MM.1S (cell line): ENCODE measurements around the gene XRCC5.

Experiments
- DNase-seq: peaks from one replicate; pipeline ENCODE4 v3.0.0-alpha.2; 2015
- H2AFZ ChIP-seq: fragments of 300-600 bp; sonication (generic); 2 replicates; pipeline ENCODE4 v1.6.0; 2016; ENCODE audit warnings: antibody characterized with exemption, low read length
- H3F3A ChIP-seq: fragments of 300-600 bp; sonication (generic); 2 replicates; pipeline ENCODE4 v1.6.1; 2016; ENCODE audit warnings: mild to moderate bottlenecking, antibody characterized with exemption, low read length, moderate library complexity, mixed read lengths; ENCODE audit not compliant: insufficient read depth
- H3K27ac ChIP-seq: fragments of 300-600 bp; sonication (generic); 2 replicates; pipeline ENCODE4 v1.5.1; 2016; ENCODE audit warnings: mild to moderate bottlenecking, low read length
- H3K27me3 ChIP-seq: fragments of 300-600 bp; sonication (generic); replicated peaks from 2 replicates; pipeline ENCODE4 v1.6.0; 2016; ENCODE audit warnings: low read length; ENCODE audit not compliant: insufficient read depth
- H3K36me3 ChIP-seq: fragments of 300-600 bp; sonication (generic); replicated peaks from 2 replicates; pipeline ENCODE4 v1.6.1; 2016; ENCODE audit warnings: mild to moderate bottlenecking, low read length, mixed read lengths; ENCODE audit not compliant: insufficient read depth
- H3K4me1 ChIP-seq: fragments of 300-600 bp; sonication (generic); 2 replicates; pipeline ENCODE4 v1.6.1; 2016; ENCODE audit warnings: low read length, mixed read lengths
- H3K4me2 ChIP-seq: fragments of 300-600 bp; sonication (generic); 2 replicates; pipeline ENCODE4 v1.6.0; 2016; ENCODE audit warnings: low read depth, low read length
- H3K4me3 ChIP-seq: fragments of 300-600 bp; sonication (generic); 2 replicates; pipeline ENCODE4 v1.5.1; 2016; ENCODE audit warnings: low read length, mixed read lengths
- H3K79me2 ChIP-seq: fragments of 300-600 bp; sonication (generic); 2 replicates; pipeline ENCODE4 v1.6.1; 2016; ENCODE audit warnings: mixed run types, low read length, mixed read lengths
- H3K9ac ChIP-seq: fragments of 300-600 bp; sonication (generic); 2 replicates; pipeline ENCODE4 v1.6.1; 2016; ENCODE audit warnings: low read length, mixed read lengths
- H3K9me2 ChIP-seq: fragments of 300-600 bp; sonication (generic); replicated peaks from 2 replicates; pipeline ENCODE4 v1.6.1; 2016; ENCODE audit warnings: mild to moderate bottlenecking, low read length, mixed read lengths; ENCODE audit not compliant: insufficient read depth
- H3K9me3 ChIP-seq: fragments of 300-600 bp; sonication (generic); replicated peaks from 2 replicates; pipeline ENCODE4 v1.6.1; 2016; ENCODE audit warnings: mild to moderate bottlenecking, low read length, mixed read lengths; ENCODE audit not compliant: insufficient read depth
- H4K20me1 ChIP-seq: fragments of 300-600 bp; sonication (generic); 2 replicates; pipeline ENCODE4 v1.6.1; 2016; ENCODE audit warnings: mild to moderate bottlenecking, low read length, moderate library complexity, mixed read lengths; ENCODE audit not compliant: insufficient read depth
- EZH2 ChIP-seq: fragments of 300-600 bp; sonication (generic); optimal IDR thresholded peaks from 2 replicates; pipeline ENCODE3; 2017; ENCODE audit warnings: low read depth, mild to moderate bottlenecking, antibody characterized with exemption, low read length, mixed read lengths
- EZH2phosphoT487 ChIP-seq: fragments of 300-600 bp; sonication (generic); IDR thresholded peaks from 2 replicates; pipeline ENCODE4 v1.6.1; 2018; ENCODE audit warnings: antibody characterized with exemption, low read length
- TF ChIP-seq, protein P1 (sequence below): fragments of 300-600 bp; sonication (generic); IDR thresholded peaks from 2 replicates; pipeline ENCODE4 v1.5.1; 2016; ENCODE audit warnings: antibody characterized with exemption, low read length, mixed read lengths

XRCC5 gene

DNA sequence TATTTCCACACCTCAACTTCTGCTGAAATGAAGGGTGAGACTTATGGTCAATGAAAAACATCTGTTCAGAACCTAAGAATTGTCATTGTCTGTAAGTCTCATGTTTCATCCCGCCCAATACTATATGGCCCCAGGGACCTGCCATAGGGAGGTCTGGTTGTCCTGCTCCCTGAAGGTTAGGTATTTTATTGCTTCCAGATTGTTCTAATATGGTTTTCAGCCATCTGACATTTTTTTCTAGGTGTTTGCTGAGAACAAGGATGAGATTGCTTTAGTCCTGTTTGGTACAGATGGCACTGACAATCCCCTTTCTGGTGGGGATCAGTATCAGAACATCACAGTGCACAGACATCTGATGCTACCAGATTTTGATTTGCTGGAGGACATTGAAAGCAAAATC is 7.3 kb downstream of the XRCC5 start:
- Histone ChIP-seq H3K9ac (no peak overlapping the region), H3K4me3 (no peak overlapping the region), H3K4me2 (no peak overlapping the region), H3K4me1 (peaks cover 33% of the 10 kb centered on the region), H3K79me2 (peaks cover 88% of the 10 kb centered on the region), H3K27me3 (no peaks in the 10 kb centered on the region), H3K9me3 (no peaks in the 10 kb centered on the region), H4K20me1 (0 out of 2 replicates have a peak, but pooled peaks cover 7% of the 10 kb centered on the region), H3K9me2 (no peaks in the 10 kb centered on the region), H3K36me3 (peaks cover 34% of the 10 kb centered on the region), H3K27ac (no peak overlapping the region), H2AFZ (no peak overlapping the region), H3F3A (peaks cover 31% of the 10 kb centered on the region)
- TF ChIP-seq, protein P1, sequence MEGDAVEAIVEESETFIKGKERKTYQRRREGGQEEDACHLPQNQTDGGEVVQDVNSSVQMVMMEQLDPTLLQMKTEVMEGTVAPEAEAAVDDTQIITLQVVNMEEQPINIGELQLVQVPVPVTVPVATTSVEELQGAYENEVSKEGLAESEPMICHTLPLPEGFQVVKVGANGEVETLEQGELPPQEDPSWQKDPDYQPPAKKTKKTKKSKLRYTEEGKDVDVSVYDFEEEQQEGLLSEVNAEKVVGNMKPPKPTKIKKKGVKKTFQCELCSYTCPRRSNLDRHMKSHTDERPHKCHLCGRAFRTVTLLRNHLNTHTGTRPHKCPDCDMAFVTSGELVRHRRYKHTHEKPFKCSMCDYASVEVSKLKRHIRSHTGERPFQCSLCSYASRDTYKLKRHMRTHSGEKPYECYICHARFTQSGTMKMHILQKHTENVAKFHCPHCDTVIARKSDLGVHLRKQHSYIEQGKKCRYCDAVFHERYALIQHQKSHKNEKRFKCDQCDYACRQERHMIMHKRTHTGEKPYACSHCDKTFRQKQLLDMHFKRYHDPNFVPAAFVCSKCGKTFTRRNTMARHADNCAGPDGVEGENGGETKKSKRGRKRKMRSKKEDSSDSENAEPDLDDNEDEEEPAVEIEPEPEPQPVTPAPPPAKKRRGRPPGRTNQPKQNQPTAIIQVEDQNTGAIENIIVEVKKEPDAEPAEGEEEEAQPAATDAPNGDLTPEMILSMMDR, result no peak
- TF ChIP-seq EZH2phosphoT487 (no peak), EZH2 (no peak)
- DNase-seq, result no peak

DNA sequence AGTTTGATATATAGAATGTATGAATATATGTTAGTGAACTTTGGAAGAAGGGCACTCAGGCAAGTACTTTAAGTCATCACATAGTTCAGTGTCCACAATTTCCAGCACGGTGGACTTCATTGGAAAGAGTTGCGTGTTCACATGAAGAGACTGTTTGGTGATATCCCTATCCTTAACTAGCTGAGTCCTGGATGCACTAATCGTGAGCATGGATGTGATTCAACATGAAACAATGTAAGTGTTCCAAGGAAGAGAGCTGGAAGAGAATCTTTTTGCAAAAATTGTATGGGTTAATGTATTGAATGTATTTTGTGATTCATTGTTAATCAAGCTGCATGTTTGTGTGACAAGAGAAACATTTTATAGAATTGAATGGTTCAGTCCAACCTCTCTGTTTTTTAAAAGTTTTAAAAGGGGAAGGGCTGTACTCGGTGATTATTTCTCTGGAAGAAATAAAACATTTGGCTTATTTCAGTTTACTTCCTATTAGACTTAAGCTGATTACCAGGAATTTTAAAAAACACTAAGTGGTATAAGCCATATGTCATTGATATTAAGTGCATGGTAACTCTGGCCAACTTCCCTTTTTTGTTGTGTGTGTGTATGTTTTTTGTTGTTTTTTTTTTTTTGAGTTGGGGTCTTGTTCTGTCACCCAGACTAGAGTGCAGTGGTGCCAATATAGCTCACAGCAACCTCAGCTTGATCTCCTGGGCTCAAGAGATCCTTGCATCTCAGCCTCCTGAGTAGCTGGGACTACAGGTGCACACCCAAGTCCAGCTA is 8.6 kb downstream of the XRCC5 start:
- Histone ChIP-seq H4K20me1 (0 out of 2 replicates have a peak, but pooled peaks cover 7% of the 10 kb centered on the region), H3K4me2 (no peak overlapping the region), H3K9ac (no peak overlapping the region), H3F3A (peaks cover 18% of the 10 kb centered on the region), H3K9me3 (no peaks in the 10 kb centered on the region), H3K9me2 (no peaks in the 10 kb centered on the region), H3K4me1 (peaks cover 20% of the 10 kb centered on the region), H2AFZ (no peak overlapping the region), H3K27me3 (no peaks in the 10 kb centered on the region), H3K79me2 (peaks cover 87% of the 10 kb centered on the region), H3K4me3 (no peak overlapping the region), H3K36me3 (peaks cover 35% of the 10 kb centered on the region), H3K27ac (no peak overlapping the region)
- TF ChIP-seq EZH2, result no peak
- DNase-seq, result no peak

DNA sequence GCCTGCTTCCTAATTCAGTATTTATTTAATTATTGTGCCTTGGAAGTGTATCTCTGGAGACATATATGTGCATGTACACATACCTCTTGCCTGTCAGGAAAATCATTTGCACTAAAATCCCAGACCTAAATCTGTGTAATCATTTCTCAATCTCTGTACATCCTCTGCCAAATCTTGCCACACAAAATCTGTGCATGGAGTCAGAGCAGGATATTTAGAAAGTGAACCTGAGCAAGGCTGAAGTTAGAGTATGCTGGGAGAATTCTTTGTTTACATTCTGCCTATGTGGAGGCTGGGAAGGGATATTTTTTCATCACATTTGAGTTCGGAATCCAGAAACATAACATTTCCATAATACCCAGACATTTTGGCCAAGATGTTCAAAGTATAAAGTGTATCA is 9.3 kb downstream of the XRCC5 start:
- Histone ChIP-seq H4K20me1 (0 out of 2 replicates have a peak, but pooled peaks cover 7% of the 10 kb centered on the region), H3K79me2 (peaks cover 93% of the 10 kb centered on the region), H3K27me3 (no peaks in the 10 kb centered on the region), H3F3A (peaks cover 11% of the 10 kb centered on the region), H3K4me1 (peaks cover 13% of the 10 kb centered on the region), H3K9me3 (no peaks in the 10 kb centered on the region), H3K27ac (no peak overlapping the region), H2AFZ (no peak overlapping the region), H3K4me2 (no peak overlapping the region), H3K9ac (no peak overlapping the region), H3K9me2 (no peaks in the 10 kb centered on the region), H3K36me3 (peaks cover 36% of the 10 kb centered on the region), H3K4me3 (no peak overlapping the region)
- TF ChIP-seq EZH2phosphoT487 (no peak), EZH2 (no peak)
- TF ChIP-seq, protein P1, result no peak
- DNase-seq, result no peak

DNA sequence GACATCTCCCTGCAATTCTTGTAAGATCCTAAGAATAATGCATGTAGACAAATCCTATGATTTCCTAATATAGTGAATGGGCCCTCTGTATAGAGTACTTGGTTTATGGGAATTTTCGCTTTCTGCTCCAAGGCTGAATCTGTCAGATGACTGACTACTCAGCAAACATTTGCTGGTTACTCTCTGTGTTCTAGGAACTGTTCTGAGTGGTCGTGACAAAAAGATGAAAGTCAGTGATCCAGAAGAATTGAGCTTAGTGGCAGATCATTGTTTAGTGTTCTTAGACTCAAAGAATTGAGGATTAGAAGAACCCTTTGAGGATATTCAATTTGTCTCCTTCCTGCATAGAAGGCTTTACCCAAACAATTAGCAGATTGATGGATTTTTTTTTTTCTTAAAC is 10.0 kb downstream of the XRCC5 start:
- Histone ChIP-seq H3F3A (peaks cover 4% of the 10 kb centered on the region), H3K79me2 (peaks cover 98% of the 10 kb centered on the region), H3K4me2 (no peak overlapping the region), H4K20me1 (0 out of 2 replicates have a peak, but pooled peaks cover 7% of the 10 kb centered on the region), H3K36me3 (peaks cover 39% of the 10 kb centered on the region), H3K4me3 (no peak overlapping the region), H3K9ac (no peak overlapping the region), H3K9me2 (no peaks in the 10 kb centered on the region), H3K27ac (no peak overlapping the region), H3K4me1 (peaks cover 9% of the 10 kb centered on the region), H3K9me3 (no peaks in the 10 kb centered on the region), H3K27me3 (no peaks in the 10 kb centered on the region), H2AFZ (no peak overlapping the region)
- TF ChIP-seq, protein P1, result no peak
- TF ChIP-seq EZH2phosphoT487 (no peak), EZH2 (no peak)
- no peak for DNase-seq
